A673 (cell line): ENCODE measurements around the gene USP32.

Experiments
- CTCF ChIP-seq: fragments of 300-800, 200-600 bp; sonication (generic); conservative IDR thresholded peaks from 2 replicates; pipeline ENCODE4 v1.5.1; 2017; ENCODE audit warnings: low read depth, mild to moderate bottlenecking, antibody characterized with exemption, low read length, moderate library complexity, mixed read lengths
- EZH2 ChIP-seq: fragments of 200-600 bp; sonication (generic); IDR thresholded peaks from 2 replicates; pipeline ENCODE4 v1.6.1; 2017; ENCODE audit warnings: borderline replicate concordance, low read depth, mild to moderate bottlenecking, mixed read lengths, antibody characterized with exemption, low read length; ENCODE audit not compliant: poor library complexity, severe bottlenecking

GRCh38 chr17:60163108-60163784 is 228.7 kb downstream of the USP32 start:
- TF ChIP-seq EZH2 (no peak), CTCF (peak; percentile 46)
